ENCODE results near the gene TOR4A.

Gene TOR4A

DNA sequence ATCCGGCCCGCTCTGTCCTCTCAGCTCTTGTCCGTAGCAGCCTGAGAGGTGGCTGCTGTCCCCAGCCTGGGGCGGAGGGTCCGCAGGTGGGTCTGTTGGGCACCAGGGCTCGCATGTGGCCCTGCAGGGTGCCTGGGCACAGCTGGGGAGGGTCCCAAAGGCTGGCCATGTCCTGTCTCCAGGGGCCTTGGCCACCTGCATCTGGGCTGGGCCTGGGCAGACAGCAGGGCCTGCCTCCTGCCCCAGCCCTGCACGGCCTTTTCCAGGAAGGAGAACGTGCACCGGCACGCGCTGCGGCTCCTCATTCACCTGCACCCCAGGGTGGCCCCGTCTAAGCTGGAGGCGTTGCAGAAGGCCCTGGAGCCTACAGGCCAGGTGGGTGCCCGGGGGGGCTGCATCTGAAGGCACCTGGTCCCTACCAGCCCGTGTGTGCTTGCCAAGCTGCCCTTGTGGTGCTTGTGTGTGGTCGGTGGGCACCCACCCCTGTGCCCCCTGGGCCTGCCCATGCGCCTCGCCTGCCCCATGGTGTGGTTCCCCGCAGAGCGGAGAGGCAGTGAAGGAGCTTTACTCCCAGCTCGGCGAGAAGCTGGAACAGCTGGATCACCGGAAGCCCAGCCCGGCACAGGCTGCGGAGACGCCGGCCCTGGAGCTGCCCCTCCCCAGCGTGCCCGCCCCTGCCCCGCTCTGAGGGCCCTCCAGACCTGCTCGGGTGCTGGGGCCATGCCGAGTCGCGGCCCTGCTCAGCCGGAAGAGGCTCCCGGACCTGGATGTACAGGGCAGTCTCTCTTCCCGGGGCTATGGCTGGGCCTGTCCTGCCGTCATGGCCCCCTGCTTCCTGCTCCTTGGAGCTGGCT is 5.1 kb upstream of the TOR4A start:
- DNase-seq (ENCODE audit: low spot score), result no peak

DNA sequence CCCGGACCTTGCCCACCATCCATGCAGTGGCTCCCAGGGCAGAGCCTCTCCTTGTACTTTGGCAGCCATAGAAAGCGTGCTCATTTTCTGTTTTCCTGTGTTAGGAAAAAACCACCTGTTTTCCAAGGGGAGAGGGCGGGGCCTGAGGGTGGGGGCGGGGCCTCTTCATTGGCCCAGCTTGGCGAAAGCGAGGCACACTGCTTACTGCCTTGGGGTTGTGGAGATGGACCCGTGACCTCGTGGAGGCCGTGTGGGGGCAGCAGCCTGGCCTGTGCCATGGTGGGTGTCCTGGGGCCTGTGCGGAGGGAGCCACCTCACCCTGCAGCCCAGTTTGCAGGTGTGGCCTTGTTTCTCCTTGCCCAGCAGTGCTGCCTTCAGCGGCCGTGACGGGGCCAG is 4.4 kb upstream of the TOR4A start:
- no peak for DNase-seq (ENCODE audit: low spot score)

DNA sequence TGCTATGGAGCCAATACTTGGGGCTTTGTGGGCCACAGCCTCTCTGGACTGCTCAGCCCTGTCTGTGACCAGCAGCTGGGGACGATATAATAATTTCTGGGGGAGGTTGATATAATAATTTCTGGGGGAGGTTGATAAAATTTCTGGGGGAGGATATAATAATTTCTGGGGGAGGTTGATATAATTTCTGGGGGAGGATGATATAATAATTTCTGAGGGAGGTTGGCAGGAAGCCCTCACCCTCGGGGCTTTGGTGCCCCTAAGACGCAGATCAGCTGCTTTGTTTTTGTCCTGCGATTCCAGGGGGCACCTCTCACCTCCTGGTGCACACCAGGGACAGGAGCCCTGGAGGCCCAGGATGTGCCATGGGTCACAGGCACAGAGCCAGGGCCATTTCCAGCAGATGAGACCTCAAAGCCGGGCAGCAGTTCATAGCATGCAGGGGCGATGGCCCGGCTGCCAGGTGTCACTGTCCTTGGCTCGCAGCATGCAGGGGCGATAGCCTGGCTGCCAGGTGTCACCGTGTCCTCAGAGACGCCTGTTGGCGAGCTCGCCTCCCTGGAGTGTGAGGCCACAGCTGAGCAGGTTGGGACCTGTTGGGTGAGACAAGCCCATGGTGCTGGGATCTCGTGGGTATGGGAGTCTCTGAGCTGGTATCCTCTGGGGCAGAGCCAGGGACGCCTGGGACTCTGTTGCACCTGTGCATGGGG is 3.8 kb upstream of the TOR4A start:
- DNase-seq (ENCODE audit: low spot score), result no peak

DNA sequence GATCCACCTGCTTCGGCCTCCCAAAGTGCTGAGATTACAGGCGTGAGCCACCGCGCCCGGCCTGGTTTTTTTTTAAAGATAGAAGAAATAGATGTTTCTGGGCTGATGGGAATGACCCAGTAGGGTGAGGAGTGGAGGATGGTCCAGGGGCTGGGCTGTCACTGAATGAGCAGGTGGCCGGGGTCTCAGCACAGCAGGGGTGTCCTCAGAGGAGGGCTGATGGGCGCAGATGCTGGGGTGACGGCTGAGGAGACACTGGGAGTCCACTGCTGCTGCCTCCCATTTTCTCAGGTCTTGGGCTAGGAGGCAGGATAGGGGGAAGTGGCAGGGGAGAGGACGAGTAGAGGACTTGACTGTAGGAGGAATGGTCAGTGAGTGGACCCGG is 2.3 kb upstream of the TOR4A start:
- DNase-seq (ENCODE audit: low spot score), result no peak

DNA sequence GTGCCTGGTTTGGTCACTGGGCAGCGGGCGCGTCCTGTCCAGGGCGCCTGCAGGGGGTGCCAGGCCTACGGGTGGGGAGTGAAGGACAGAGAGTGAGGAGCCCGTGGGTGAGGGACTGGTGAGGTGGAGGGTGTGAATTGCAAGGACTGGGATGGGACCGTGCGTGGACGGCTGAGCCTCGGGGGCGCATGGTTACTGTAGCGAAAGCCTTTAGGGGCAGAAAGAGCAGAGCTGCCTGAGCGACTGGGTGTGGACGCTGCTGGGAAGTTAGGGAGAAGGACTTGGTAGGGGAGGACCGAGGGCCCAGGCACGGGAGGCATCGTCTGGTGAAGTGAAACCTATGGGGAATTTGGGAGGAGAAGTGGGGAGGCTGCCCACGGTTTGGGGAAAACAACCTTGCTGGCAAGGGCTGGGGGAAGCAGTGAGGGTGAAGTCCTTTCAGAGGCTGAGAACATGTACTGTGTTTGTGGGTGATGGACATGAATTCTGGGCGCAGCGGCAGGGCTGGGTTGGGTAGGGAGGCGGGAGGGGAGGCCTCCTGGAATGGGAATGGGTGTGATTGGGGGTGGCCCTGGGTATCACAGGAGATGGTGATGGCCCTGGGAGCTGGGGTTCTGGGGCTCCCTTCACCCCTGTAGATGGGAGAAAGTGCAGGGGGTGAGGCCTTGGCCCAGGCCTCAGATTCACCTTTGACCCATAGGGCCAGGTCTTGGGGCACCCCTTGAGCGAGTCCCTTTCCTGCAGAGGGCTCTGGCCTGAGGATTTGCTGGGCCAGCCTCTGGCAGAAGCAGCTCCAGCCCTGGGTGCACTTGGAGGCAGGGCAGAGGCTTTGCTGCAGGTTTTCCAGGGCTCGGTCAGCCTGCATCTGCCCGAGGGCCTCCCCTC is 1.7 kb upstream of the TOR4A start:
- no peak for DNase-seq (ENCODE audit: low spot score)

DNA sequence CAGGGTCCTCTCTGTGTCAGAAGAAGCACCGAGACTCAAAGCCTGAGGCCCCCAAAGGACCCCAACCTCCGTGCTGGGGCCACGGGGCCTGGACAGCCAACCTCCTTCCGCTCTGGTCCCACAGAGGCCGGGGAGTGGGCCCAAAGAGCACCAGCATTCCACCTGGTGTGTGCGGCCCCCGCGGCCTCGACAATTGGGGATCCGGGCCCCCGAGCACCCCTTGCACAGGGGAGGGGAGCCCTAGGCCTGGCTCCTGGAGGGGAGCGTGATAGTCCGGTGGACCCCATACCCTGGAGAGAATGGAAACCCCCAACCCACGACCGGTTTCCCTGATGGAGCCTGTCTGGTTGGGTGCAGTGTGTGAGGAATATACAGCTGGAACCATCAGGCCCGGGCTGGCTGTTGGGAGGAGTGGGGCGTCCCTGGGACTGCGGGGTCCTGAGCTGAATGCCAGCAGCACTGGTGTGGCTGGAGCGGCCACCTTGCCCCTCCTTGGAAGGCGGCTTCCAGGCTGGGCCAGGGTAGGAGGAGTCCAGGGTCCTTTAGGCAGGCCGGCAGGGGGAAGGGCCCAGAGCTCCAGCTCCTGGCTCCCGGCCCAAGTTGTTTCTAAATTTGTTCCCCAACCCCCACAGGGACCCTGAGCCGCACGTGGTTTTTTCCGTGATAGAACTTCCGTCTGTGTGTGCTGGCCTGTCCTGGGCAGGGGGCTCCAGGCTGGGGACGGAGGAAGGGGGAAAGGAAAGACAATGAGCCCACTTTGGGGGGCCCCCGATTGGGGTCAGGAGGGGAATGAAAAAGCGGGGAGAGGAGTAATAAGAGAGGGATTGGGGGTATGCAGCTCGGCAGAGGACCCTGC is 825 bp upstream of the TOR4A start:
- DNase-seq (ENCODE audit: low spot score), result peak; percentile 70

DNA sequence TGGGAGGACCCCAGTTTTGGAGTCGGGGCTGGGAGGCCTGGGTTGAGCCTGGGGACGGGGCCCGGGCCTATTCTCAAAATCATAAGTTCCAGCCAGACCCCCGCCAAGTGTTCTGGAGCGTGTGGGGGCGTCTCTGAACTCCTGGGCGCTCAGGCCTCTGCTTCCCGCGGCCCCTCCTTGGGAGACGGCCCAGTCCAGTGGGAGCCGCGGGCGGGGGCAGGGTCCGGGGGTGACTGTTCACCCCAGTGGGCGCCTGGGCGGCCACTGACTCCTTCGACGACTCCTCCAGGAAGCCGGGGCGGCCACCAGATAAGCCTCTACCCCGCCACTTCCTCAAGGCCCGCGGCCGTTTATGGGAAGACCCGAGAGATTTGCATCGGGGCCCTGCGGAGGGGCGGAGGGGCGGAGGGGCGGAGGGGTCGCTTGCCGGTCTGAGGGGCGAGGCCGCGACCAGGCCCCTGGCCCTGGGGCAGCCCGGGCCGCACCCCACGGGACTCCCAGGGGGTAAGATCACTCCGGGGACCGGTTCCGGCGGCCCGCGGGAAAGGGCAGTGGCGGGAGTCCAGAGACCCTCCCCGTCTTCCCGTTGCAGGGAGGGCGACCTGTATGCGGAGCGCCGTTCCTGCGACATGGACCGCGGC is 655 bp downstream of the TOR4A start:
- peak; percentile 69 for DNase-seq (ENCODE audit: low spot score)

DNA sequence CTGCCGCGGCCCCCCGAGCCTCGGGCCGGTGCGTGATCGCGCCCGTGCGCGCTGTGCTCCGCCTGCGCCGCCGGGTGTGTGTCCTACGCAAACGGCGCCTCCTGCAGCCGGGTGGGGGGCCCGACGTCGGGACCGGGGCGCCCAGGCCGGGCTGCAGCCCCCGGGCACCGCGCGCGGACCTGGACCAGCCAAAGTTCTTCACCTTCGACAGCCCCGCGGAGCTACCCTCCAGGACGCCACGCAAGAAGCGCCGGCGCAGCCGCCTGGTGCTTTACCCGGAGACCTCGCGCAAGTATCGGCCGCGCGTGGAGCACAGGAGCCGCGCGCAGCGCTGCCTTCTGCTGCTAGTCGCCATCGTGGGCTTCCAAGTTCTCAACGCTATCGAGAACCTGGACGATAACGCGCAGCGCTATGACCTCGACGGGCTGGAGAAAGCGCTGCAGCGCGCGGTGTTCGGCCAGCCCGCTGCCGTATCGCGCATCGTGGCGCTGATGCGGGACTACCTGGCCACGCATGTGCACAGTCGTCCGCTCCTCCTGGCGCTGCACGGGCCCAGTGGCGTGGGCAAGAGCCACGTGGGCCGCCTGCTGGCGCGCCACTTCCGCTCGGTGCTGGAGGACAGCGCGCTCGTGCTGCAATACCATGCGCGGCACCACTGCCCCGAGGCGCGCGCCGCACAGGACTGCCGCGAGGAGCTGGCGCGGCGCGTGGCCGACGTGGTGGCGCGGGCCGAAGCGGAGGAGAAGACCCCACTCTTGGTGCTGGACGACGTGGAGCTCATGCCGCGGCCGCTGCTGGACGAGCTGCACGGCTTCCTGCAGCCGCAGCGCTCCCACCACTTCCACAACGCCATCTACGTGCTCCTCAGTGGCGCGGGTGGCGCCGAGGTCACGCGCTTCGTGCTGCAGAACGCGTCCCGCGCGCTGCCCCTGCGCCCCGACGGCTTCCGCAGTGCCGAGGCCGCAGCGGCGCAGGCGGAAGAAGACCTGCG is 1.5 kb downstream of the TOR4A start:
- no peak for DNase-seq (ENCODE audit: low spot score)

DNA sequence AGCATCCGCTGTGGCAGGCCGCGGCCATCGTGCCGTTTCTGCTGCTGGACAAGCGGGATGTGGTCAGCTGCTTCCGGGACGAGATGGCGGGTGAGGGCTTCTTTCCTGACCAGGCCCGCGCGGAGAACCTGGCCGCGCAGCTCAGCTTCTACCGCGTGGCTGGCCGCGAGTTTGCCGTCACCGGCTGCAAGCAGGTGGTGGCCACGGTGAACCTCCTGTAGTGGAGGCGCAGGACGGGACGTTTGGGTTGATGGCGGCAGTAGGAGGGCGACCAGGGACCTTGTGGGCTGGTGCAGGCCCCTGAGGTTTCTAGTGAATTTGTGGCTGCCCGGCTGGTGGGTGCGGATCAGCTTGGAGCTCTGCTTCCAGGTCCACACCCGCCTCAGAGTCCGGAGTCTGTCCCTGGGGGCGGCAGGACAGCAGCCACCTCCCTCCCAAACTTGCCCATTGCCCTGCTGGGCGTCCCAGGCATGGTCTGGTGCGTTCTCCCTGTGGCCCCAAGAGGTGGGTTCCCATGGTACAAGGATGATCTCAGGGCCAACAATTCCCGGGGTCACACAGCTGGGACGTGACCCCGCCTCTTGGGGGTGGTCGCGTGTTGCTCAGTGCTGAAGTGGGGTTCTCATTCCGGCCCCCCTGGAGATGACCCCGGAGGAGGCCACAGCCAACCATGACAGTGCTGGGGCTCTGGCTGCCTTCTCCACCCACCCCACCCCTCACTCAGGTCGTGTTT is 2.4 kb downstream of the TOR4A start:
- DNase-seq (ENCODE audit: low spot score), result no peak

DNA sequence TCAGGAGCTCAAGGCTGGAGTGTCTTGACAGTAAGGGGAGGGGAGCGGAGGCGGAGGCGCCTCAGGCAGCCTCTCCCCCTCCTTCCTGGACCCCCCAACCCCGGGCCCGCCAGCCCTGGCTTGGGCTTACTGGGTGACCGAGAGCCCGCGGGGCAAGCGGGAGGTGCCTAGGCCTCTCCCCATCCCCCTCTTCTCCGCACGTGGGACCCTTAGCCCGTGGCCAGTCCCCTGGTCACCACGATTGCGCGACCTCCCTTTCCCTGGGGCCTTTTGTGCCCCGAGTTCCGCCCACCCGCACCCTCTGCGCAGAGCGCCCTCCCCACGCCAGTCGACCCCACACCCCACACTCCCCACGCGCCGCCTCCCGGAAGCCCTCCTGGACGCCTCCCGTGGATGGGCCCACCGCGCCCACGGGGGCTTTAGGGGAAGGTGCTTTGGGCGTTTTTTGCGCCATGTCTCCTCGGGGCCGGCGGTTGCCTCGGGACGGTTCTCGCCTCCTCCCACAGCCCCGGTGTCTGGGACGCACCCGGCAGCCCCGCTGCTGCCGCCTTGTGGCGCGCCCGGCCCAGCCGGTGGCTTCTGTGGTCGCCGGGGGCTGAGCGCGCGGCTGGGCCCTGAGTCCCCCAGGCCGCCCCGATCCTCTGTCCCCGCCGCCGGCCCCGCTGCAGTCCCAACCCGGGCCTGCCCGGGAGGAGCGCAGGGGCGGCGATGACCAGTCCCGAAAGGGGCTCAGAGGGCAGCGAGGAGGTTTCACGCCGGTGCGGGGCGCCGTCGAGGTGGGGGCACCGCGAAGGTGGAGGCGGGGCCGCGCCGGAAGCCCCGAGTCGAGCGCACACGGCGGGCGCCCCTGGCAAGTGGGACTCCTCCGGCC is 3.2 kb downstream of the TOR4A start:
- no peak for DNase-seq (ENCODE audit: low spot score)

DNA sequence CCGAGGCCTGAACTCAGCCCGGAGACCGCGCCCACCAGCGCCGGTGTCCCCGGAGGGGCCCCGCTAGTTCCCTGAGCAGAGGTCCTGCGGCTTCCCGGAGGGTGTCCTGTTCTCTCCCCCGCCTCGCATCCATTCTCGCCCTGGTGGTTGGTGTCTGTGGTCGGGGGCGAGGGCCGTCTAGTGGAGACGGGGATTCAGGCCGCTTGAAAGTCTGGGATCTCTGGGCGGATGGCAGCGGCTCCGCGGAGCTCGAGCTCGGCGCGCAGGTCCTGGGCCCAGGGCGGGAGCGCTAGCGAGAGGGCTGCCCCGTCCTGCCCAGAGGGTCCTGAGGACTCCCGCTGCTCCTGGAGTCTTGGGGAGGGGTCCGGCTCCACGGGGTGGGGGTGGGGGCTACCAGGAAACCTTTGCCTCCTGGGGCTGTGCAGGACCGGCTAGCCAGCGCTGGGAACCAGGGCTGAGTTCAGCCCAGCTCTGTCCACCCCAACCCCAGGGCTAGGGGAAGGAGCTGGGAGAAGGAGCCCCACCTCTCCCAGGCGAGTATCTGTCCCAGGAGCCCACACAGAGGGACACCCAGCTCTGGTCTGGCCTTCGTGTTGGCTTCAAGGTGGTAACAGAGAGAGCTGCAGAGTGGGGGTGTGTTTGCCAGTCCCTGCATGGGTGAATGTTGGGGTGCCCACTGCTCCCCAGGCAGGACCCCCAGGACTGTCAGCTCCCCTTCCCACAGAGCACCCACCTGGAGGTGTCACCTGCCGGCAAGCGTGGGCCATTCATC is 4.0 kb downstream of the TOR4A start:
- no peak for DNase-seq (ENCODE audit: low spot score)

DNA sequence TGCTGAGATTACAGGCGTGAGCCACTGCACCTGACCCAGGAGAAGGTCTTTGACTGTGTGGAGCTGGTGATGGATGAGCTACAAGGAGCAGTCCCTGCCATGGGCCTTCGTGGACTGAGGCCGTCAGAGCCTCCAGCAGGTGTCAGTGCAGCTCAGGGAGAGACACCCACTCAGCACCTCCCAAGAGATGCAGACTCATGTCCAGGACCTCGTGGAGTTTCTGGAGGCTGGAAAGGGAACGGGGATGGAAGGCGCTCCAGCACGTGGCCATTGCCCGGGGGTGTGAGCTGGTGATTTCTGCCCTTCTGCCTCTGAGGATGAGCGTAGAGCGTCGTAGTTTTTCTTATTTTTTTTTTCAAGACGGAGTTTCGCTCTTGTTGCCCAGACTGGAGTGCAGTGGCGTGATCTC is 9.5 kb downstream of the TOR4A start:
- DNase-seq (ENCODE audit: low spot score), result peak; percentile 89

DNA sequence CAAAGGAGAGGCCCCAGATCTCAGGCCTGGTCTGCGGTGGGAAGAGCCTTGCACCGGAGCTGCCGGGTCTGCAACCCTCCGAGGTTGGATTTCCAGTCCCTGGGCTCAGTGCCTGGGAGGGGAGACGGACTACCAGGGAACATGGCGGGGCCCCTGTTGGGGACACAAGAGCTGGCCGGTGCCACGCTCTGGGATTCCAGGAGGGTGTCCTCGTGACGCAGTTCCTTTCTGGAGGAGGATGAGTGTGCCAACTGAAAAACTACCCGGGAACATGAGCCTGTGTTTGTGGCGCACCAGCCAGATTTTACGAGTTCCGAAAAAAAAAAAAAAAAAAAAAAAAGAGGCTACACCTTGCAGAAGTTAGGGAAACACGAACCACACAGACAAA is 15.6 kb downstream of the TOR4A start:
- DNase-seq (ENCODE audit: low spot score), result no peak

DNA sequence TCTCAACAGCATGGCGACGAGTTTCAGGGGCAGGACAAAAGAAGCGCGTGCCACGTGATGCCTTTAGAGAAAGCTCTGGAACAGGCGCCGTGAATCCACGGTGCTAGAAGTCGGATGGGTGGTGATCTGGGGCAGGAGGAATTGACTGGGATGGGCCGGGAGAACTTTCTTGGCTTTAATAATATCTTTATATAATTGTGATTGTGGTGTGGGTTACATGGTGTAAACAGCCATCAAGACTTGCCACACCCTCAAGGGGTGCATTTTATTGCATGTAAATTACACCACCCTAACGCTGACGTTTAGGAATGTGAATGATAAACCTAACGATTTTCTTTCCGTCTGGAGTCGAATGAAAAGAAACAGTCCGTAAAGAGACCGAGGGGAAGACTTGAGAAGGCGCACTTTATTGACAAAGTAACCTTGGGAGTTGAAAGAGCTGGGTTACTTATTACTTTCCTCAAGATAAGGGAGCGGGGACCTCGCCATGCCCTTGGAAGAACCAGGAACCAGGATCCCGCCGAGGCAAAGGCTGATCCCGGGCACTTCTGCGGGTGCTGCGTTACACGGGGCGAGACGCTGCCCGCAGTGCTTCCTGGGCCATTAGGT is 16.1 kb downstream of the TOR4A start:
- no peak for DNase-seq (ENCODE audit: low spot score)

DNA sequence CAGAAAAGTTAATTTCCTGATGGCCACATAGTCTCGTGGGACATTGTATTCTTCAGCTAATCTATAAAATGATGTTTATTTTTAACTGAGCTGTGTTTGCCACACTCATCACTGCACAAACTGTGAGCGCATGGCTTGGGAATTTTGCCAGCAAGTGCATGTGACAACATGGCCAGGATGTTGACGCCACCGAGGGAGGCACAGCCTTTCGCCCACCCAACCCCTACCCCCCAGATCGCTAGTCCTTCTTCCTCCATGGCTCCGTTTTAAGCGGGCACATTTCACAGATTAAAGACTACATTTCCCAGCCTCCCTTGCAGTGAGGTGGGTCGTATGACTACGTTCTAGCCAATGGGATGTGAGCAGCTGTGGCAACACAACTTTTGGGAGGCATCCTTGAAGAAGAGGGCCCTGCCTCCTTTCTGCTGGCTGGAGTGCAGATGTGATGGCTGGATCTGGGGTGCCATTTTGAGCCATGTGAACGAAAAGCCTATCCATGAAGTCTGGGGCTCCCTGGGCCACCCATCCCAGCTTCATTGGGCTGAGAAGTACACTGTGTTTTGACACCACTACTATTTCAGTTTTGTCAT is 16.7 kb downstream of the TOR4A start:
- peak; percentile 87 for DNase-seq (ENCODE audit: low spot score)

DNA sequence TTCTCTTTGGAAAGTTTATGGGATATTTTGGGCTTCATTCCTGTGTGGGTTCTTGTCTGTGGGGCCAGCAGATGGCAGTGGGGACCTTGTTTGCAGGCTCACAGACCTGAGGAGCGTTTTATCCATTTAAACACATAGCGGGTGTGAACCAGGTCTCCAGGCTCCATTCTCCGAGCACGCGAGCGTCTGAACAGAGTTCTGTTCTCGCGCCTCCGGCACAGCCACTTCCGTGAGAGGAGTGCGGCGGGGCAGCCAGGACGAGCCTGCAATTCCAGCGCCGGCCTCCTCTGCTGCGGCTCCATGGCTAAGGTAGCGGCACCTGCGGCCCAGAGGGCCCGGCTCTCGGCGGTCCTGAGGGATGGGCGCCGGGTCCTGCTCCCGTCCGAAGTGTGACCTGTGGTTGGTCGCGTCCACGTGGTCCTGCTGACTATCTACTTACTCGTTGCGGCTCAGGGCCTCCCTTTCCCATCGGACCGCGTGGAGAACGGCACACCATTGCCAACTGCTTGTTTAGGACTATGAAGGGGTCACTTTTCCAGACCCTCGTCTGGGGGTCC is 17.2 kb downstream of the TOR4A start:
- peak; percentile 55 for DNase-seq (ENCODE audit: low spot score)

Data from RKO (cell line).